SU-DHL-6 (cell line): ENCODE results near the gene GOLGA8Q.
"Not testable (repeated sequence)": the region's sequence is repeated elsewhere in the genome, so short reads cannot be mapped to it uniquely, and the experiment has no call there.

Source experiments
- H2AFZ ChIP-seq: fragments of 200-600 bp; sonication (generic); 2 replicates; pipeline ENCODE4 v1.6.1; 2014; ENCODE audit warnings: low read depth, mild to moderate bottlenecking, moderate library complexity, mixed read lengths, antibody characterized with exemption, low read length; ENCODE audit not compliant: severe bottlenecking
- H3F3A ChIP-seq: fragments of 200-600 bp; shearing (Covaris generic); 2 replicates; pipeline ENCODE4 v1.6.0; 2016; ENCODE audit warnings: antibody characterized with exemption, mild to moderate bottlenecking; ENCODE audit not compliant: insufficient read depth
- H3K27ac ChIP-seq: fragments of 200-600 bp; sonication (generic); 2 replicates; pipeline ENCODE4 v1.5.1; 2016; ENCODE audit warnings: low read depth, mild to moderate bottlenecking, low read length, moderate library complexity, mixed read lengths
- H3K27me3 ChIP-seq: fragments of 200-600 bp; sonication (generic), shearing (Covaris generic); 2 replicates; pipeline ENCODE4 v1.6.0; 2014; ENCODE audit warnings: mild to moderate bottlenecking, low read length
- H3K36me3 ChIP-seq: fragments of 200-600 bp; sonication (generic); 2 replicates; pipeline ENCODE4 v1.6.1; 2014; ENCODE audit warnings: mild to moderate bottlenecking, low read length, mixed read lengths
- H3K4me2 ChIP-seq: fragments of 300-600, 200-600 bp; shearing (Covaris generic), sonication (generic); 2 replicates; pipeline ENCODE4 v1.6.0; 2014; ENCODE audit warnings: low read length, low read depth, mild to moderate bottlenecking; ENCODE audit not compliant: poor library complexity, severe bottlenecking
- H3K4me3 ChIP-seq: fragments of 200-600 bp; sonication (generic); 2 replicates; pipeline ENCODE4 v1.5.1; 2014; ENCODE audit warnings: antibody characterized with exemption, low read length, mild to moderate bottlenecking, mixed read lengths; ENCODE audit not compliant: insufficient read depth, poor library complexity, severe bottlenecking
- H3K79me2 ChIP-seq: fragments of 200-600 bp; sonication (generic); 2 replicates; pipeline ENCODE4 v1.6.1; 2014; ENCODE audit warnings: mild to moderate bottlenecking, low read length, moderate library complexity; ENCODE audit not compliant: insufficient read depth
- H3K9ac ChIP-seq: fragments of 200-600 bp; sonication (generic); 2 replicates; pipeline ENCODE4 v1.7.0; 2014; ENCODE audit warnings: mild to moderate bottlenecking, low read length
- H3K9me2 ChIP-seq: fragments of 200-600 bp; sonication (generic); replicated peaks from 2 replicates; pipeline ENCODE4 v1.6.1; 2014; ENCODE audit warnings: low read length; ENCODE audit not compliant: insufficient read depth
- H3K9me3 ChIP-seq: fragments of 200-600 bp; sonication (generic); 2 replicates; pipeline ENCODE4 v1.6.1; 2014; ENCODE audit warnings: low read length, mixed read lengths; ENCODE audit not compliant: insufficient read depth
- H4K20me1 ChIP-seq: fragments of 200-600 bp; sonication (generic); 2 replicates; pipeline ENCODE4 v1.6.1; 2014; ENCODE audit warnings: low read depth, mild to moderate bottlenecking, antibody characterized with exemption, low read length, moderate library complexity, mixed read lengths

GOLGA8Q gene

DNA sequence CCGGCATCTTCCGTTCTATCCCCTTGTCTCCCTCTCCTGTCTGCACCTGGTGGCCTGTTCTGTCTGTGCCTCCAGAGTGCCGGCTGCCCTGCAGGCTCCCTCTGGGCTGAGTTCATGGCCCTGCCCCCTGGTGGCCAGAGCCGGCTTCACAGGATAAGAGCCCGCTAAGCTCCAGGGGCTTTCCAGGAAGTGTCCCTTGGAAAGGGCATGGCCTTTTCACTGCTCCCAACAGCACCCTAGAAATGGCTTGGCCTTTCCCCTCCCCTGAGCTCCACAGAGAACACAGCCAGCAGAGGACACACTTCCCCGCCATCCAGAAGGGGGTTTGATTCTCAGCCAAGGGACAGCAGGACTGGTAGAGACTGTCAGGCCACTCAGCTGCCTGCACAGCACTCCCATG lies 15.1 kb downstream of the GOLGA8Q start:
- not testable (repeated sequence) for H3K9ac ChIP-seq, H3K9me2 ChIP-seq, H4K20me1 ChIP-seq, H3K4me2 ChIP-seq, H2AFZ ChIP-seq, H3K9me3 ChIP-seq, H3K36me3 ChIP-seq, H3K4me3 ChIP-seq, H3K79me2 ChIP-seq, H3K27ac ChIP-seq, H3K27me3 ChIP-seq, H3F3A ChIP-seq

- not testable (repeated sequence) for H3K4me2 ChIP-seq, H3K36me3 ChIP-seq, H3K4me3 ChIP-seq, H3K27me3 ChIP-seq, H4K20me1 ChIP-seq, H3K27ac ChIP-seq, H2AFZ ChIP-seq, H3K79me2 ChIP-seq, H3F3A ChIP-seq, H3K9ac ChIP-seq, H3K9me3 ChIP-seq, H3K9me2 ChIP-seq
Measured at GRCh38 chr15:30573012-30573491, 21.2 kb downstream of the GOLGA8Q start.

DNA sequence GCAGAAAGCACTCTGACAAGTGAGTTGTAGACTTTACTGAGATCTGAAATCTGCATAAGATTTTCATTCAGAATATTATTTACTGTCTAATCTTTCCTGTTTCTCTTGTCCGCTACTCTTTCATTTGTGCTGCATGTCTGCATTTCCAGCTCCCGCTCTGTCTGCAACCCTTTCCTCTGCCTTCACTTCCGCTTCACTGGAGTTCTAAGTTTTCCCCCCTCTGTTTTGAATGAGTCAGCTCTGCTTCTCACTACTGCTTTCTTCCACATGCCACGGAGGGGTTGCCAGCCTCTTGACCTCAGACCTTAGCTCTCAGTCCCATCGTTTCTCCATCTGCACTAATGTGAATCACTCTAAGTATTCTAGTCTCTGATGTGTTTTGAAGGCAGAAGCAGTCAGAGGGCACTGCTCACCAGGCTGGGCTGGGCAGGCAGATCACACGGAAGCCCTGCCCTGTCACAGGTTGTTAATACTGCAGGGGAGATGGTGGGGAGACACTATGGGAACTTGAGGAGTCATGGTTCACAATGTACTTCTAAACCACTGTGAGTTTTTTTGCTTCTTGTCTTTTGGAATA lies 27.6 kb downstream of the GOLGA8Q start:
- not testable (repeated sequence) for H2AFZ ChIP-seq, H3K27me3 ChIP-seq, H3K4me2 ChIP-seq, H3K9me2 ChIP-seq, H3F3A ChIP-seq, H3K9me3 ChIP-seq, H3K4me3 ChIP-seq, H4K20me1 ChIP-seq, H3K27ac ChIP-seq, H3K9ac ChIP-seq, H3K79me2 ChIP-seq, H3K36me3 ChIP-seq

DNA sequence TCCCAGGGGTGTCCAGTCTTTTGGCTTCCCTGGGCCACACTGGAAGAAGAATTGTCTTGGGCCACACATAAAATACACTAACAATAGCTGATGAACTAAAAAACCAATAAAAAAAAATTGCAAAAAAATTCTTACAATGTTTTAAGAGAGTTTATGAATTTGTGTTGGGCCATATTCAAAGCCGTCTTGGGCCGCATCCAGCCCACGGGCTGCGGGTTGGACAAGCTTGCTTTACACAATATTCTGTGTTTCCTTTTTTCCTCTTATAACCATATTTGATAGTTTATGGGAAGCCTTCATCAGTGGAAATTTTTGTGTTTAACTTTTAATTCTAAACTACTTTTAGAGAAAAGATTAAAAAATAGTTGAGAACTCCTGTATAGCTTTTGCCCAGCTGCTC lies 28.9 kb downstream of the GOLGA8Q start:
- not testable (repeated sequence) for H3K4me2 ChIP-seq, H3K9me2 ChIP-seq, H3K79me2 ChIP-seq, H3K9ac ChIP-seq, H3F3A ChIP-seq, H3K27me3 ChIP-seq, H3K9me3 ChIP-seq, H3K27ac ChIP-seq, H3K4me3 ChIP-seq, H4K20me1 ChIP-seq, H3K36me3 ChIP-seq, H2AFZ ChIP-seq

GRCh38 chr15:30598953-30599352 lies 47.1 kb downstream of the GOLGA8Q start:
- not testable (repeated sequence) for H3K9me3 ChIP-seq, H3K36me3 ChIP-seq, H2AFZ ChIP-seq, H3K27ac ChIP-seq, H3K4me2 ChIP-seq, H3K27me3 ChIP-seq, H3K79me2 ChIP-seq, H3K4me3 ChIP-seq, H3K9me2 ChIP-seq, H3F3A ChIP-seq, H4K20me1 ChIP-seq, H3K9ac ChIP-seq

DNA sequence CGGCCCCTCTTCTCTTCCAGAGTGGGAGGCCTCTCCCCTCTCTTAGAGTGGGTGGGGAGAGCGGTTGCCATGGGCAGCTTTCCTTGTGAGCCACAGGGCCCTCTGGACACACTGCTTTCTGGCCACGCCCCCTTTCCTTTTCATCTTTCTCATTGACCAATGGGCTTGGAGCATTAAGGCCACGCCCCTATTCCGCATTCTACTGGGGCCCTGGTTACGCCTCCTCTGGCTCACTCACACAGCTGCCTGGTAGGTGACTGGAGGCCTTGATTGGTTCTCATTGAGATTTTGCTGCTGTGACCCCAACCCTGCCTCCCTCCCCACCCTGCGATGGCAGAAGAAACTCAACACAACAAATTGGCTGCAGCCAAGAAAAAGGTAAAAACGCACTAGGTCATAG lies 51.9 kb downstream of the GOLGA8Q start, which contains the start of gene GOLGA8H:
Gene GOLGA8H (plus strand): TSS at position 233 of the 400 bp plus-strand sequence. CDS start 98 bp downstream, at position 331.
- not testable (repeated sequence) for H3F3A ChIP-seq, H4K20me1 ChIP-seq, H3K9ac ChIP-seq, H3K9me3 ChIP-seq, H3K9me2 ChIP-seq, H3K79me2 ChIP-seq, H3K4me3 ChIP-seq, H3K4me2 ChIP-seq, H3K36me3 ChIP-seq, H3K27me3 ChIP-seq, H3K27ac ChIP-seq, H2AFZ ChIP-seq
